Activated CD8-positive, alpha-beta memory T cell treated with anti-CD3 and anti-CD28 coated beads, Interleukin-2, amount 50 U/mL, for 1 hour (primary cell): ENCODE measurements around the gene AVPR2.

Source experiments
- DNase-seq: peaks from one replicate; pipeline ENCODE4 v3.0.0-alpha.2; 2020; ENCODE audit errors: extremely low read depth

The AVPR2 gene

DNA sequence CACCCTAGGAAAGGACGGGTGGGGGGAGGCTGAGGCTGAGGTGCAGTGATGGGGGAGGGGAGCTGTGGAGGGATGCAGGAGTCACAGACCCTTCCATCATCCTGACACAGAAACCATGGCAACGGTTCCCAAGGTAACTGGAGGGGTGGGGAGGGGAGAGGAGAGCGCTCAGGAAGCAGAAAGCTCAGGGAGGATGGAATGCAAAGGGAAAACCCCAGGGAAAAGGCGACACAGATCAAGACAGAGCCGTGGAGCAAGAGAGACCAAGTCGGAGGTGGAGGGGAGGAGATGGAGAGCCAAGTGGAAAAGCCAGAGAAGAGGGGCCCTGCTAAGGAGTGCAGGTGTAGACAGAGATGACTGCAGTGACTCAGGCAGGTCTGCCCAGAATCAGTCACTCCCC lies 33.0 kb upstream of the AVPR2 start:
- DNase-seq = no peak

DNA sequence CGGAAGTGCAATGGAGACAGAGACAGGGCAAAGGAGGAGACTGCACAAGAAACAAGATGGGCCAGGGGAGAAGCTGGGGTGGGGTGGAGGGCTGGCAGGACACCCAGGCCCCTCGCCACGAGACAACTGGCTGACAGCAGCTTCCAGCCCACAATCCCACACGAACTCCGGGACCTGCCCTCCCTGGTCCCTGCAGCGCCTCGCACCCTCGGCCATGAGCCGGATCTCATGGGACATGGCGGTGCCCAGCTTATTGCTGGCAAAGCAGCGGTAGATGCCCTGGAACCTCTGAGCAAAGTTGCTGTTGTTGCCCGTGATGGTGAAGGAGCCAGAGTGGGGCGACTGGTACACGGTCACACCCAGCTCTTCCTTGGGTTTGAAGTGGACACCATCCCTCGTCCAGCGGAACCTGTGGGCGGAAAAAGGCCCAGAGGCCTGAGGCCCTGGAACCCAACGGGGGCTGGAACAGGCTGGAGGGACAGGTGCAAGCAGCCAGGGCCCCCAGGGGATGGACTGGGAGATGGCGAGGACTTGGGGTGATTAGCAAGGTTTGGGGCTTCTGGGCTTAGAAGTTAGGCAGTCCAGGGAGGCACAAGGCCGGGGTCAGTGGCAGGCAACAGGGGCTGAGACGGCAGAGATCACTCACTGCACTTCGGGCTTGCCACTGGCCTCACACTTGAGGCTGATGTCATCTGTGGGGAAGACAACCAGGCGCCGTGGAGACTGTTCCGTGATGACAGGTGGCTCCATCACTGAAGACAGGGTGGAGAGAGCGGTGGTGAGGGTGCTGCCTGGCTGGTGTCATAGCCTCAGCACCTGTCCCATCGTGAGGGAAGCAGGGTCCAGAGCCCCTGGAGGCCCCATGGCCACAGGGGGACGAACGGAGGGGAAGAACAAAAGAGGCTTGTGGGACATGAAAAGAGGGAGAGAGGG lies 32.3 kb upstream of the AVPR2 start:
- DNase-seq = no peak

DNA sequence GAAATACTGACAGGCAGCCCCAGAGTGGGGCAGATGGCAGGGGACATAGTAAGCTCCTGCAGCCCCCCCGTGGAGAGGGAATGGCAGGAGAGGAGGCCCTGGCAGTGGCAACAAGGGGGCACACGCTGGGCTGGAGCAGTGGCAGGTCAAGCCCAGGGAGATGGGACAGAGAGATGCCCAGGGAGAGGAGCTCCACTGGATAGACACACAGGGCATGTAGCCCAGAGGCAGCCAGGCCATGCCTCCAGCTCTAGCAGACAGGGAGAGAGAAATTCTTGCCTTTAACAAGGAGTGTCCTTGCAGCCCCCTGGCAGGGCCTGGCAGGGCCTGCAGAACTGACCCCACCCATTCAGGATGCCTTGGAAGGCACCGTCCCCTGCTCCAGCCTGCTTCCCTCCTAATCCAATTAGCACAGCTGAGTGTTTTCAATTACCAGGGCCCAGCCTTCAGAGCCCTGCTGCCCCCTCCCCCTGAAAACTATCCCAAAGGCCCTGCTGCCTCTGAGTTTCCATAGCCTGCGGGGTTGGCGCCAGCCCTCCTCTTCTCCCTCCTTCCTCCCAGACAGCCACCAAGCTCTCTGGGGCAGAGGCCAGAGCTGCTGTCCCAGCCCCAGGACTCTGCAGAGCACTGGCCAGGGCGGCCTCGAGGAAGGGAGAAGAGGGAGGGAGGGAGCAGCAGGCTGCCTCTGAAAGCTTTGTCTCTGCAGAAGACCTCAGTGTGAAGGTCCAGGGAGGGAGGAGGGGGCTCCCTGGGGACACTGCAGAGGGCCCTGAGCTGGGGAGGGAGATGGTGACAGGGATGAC lies 31.0 kb upstream of the AVPR2 start:
- no peak for DNase-seq

DNA sequence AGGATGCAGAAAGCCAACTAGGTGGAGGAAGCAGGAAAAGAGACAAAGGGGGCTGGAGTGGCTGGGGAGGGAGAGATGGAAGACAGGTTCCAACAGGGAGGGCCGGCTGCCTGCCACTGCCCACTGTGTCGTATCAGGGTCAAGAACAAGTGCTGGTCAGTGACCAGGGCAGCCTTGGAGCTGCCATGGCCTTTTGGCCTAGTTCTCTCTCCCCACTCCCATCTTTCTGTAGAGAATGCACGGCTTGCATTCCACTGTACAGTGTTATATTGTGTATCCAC lies 30.4 kb upstream of the AVPR2 start:
- no peak for DNase-seq

DNA sequence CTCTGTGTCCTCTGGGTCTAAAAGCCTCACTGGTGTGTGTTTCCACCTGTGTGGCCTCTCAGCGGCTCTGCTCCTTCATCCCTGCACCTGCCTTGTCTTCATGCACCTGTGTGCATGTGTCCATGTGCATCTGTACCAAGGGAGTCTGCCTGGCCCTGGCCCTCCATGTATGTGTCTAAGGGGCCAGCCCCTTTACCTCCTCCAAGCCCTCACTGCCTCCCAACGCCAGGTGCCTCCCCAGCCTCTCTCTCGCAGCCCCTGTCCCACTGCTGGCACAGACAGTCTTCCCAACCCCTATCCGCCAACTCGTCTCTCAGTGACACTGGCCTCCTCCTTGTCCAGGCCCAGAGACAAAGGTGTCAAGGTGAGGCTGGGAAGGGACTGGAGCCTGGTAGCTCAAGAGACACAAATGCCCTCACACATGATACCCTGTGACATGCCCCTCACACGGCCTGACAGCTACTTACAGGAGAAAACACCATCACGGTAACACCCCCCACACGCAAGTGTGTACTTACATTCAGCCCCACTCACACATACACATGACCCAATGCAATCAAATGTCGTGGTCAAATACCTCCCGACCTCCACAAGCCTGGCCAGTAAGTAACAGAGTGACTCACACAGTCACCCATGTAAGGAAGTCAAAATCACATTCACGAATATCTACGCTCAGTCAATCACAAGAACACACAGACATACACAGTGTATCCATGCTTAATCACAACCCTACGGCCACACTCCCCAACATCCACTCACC lies 29.9 kb upstream of the AVPR2 start:
- DNase-seq = no peak

DNA sequence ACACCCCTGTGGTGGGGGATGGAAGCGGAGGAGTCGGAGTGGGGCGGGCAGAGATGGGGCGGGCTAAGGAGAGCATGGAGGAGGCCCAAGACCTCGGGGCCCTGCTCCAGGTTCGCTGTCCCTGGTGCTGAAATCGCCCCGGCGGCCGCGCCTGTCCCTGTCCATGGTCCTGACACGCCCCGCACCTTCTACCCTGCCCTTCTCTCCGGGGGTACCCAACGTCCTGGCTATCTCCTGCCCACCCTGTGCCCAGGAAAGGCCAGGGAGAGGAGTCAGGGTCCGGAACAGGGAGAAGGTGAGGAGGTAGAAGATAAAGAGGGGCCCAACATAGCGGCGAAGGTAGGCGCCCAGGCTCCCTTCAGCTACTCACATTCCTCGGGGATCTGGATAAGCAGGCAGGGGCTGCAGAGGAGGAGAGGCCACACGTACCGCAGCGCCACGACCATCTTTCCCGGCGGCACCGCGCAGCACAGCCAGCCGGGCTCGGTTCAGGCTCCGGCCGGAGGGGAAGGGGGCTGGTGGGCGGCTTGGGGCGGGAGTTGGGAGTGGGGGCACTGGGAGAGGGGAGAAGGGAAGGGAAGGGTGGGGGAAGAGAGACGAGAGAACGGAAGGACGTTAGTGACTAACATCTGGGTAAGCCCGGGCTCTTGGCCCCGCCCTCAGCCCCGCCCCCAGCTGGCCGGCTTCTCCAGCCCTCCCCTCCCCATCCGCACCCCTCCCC lies 28.9 kb upstream of the AVPR2 start:
- no peak for DNase-seq

DNA sequence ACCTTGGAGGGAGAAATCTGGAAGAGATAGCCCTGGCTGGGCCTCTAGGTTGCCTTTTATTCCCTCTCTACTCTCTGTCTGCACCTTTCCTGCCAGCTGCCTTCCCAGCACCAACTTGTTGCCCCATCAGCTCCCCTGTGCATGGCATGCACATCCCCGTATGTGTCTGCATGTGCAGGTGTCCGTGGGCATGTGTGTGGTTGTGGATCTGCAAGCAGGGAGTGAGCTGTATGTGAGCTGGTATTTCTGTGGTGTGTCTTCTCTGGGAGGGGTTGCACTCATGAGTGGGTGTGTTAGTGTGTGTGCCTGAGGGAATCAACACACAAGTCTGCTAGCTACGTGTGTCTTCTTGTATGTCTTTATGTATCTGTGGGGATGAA lies 28.4 kb upstream of the AVPR2 start:
- DNase-seq = no peak

DNA sequence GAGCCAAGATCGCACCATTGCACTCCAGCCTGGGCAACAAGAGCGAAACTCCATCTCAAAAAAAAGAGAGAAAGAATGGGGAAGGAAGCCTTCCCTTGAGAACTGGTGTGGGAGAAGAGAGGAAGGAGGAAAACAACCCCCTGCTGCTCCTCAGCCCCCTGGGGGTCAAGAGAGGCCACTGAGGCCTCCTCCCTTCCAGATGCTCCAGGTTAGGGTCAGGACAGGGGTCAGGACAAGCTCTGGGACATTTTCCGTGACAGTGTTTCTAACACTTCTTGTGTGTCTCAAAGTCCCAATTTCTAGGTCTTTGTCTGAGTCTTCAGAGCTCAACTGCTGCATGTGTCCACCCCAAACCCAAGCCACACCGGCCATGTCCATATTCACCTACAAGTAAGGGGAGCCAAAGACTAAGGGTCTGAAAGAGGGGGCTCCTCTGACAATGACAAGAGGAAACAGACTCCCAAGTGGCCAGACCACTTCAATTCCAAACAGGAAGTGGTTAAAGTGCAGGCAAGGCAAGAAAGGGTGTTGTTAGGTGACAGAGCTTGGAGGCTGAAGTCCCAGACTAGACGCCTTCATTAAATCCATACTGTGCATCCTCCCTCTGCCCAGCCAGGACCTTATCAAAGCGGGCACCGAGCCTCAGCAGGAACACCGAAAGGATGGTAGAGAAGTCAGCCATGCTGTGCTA lies 26.8 kb upstream of the AVPR2 start:
- DNase-seq = no peak

DNA sequence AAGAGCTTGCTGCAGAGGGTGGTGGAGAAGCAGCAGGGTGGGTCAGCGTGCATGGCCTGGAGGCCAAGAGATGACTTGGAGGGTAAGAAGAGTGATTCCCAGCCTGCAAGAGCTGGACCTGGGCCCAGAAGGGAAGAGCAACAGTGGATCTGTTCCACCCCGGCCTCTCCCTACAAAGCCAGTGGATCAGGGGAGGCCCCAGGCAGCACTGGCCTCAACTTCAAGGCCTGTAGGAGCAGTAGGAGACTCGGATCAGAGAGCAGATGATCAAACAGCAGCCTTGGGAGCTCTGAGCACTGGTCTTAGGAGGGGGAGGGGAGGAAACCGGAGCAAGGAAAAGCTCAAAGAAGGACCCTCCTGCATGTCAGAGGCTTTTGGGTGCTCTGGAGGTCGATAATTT lies 26.1 kb upstream of the AVPR2 start:
- DNase-seq = no peak

DNA sequence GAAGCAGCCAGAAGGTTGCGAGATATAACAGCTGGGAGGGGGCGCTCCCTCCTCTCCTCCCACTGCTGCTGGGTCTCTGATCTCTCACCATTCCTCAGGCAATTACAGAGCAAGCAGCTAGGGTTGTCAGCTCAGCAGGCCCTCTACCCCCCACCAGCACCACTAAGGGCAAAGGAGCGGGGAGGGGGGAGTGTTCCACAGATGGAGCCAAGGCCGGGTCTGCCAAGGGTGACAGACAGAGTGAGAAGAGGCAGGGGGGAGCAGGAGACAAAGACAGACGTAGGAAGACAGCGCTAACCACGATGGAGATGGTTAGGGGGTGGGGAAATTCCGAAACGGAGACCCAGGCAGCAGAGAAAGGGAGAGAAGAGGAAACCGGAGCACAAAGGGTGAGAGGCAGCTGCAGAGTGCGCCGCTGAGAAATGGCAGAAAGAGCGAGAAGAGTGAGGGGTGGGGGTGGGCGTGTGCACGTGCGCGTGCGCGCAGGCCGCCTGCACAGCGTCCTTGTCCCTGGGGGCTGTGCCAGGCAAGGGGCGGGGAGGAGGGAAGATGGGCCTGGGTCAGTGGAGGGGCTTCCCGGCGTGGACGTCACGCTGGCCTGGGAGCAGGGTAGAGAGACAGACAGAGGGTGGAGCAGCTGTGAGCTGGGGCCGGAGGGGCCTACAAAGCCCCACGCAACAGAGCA lies 25.4 kb upstream of the AVPR2 start:
- DNase-seq = no peak

DNA sequence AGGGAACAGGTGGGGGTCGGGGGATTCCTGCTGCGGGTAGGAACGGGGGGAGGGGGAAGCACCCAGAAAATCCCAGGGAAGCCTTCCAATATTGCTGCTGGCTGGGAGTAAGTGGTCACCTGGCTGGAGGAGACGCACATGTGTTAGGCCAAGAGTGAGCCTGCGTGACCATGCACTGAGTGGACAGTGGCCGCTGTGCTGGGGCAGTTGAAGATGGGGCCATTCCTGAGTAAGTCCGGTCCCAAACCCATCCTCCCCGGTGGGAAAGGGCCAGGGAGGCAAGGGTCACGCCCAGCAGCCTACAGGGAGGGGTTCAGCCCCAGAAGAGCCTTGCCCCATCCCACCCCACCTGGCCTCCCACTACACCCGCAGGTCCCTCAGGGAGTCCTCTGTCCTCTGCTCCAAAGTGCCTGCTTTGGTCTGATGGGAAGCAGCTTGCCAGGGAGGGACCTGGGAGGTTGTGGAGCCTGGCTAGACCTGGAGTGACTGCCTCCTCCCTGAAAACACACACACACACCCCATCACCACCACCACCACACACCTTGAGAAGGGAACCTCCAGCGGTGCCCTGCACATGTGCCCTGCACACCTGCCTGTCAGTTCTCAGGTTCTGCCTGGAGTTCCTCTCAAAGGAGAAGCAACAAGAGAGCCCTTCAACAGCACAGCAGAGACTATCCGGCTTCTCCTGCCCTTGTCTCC lies 24.6 kb upstream of the AVPR2 start:
- DNase-seq = no peak

DNA sequence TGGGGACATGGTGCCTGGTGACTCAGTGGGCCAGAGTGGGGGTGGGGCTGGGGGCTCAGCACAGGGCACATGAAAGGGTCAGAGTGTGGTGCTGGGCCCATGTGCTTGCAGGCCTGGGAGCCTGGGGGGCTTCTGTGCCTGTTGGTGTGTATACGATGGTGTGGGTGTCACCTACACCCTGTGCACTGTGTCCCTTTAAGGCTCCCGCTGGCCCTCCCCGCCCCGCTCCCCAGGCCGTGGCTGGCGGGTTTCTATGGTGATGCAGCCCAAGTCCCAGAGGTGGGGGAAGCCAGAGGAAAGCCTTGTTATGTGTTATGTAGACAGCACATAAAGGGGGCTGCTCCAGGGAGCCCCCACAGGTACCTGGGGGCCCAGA lies 24.0 kb upstream of the AVPR2 start:
- DNase-seq = no peak

DNA sequence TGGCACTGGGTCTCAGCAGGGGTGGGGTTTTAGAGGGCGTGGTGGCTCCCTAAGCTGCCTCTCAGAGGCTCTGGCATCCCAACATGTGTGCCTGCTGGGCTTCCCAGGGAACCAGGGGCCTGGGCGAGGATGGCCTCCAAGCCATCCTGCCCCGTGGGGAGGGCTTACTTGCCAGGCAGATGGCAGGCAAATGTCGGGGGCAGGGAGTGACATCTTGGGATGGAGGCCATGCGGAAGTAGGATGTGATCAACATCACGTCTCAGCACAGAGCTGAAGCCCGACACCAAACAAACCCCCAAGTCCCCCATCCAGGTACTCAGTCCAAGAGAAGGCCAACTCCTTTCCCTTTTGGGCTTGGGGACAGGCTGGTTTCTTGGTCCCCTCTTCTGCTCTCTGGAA lies 23.2 kb upstream of the AVPR2 start:
- no peak for DNase-seq

DNA sequence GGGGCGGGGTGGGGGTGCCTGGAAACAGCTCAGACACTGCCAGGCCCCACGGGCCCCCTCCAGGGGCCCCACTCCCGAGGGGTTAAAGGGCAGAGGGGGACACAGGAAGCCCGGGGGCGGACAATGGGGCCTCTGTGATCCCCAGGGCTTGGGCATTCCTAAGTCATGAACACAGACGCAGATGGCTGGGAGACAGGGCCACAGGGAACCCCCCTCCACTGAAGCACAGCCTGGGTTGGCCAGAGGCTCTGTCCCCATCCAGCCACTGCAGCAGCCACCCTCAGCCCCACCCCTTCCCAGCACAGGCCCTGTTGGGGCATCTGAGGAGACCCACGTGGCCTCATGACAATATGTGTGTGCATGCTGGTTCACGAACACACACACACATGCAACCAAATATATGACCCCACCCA lies 22.4 kb upstream of the AVPR2 start:
- no peak for DNase-seq

DNA sequence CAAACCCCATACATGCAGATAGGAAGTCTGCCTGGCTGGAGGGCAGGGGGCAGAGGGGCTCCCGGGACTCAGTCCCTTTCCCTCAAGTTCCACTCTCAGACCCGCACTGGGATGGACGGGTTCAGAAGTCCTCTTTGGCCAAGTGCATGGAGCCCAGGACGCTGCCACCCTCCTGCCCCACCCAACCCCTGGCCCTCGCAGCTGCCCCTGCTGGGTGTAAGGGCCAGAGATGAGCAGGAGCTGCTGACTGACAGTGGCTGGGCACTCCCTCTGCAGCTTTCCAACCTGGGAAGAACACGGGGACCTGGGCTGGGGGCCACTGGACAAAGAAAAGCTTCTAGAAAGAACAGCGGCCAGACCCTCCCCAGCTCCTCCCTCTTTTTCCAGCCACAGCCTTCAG lies 21.9 kb upstream of the AVPR2 start:
- DNase-seq = no peak

DNA sequence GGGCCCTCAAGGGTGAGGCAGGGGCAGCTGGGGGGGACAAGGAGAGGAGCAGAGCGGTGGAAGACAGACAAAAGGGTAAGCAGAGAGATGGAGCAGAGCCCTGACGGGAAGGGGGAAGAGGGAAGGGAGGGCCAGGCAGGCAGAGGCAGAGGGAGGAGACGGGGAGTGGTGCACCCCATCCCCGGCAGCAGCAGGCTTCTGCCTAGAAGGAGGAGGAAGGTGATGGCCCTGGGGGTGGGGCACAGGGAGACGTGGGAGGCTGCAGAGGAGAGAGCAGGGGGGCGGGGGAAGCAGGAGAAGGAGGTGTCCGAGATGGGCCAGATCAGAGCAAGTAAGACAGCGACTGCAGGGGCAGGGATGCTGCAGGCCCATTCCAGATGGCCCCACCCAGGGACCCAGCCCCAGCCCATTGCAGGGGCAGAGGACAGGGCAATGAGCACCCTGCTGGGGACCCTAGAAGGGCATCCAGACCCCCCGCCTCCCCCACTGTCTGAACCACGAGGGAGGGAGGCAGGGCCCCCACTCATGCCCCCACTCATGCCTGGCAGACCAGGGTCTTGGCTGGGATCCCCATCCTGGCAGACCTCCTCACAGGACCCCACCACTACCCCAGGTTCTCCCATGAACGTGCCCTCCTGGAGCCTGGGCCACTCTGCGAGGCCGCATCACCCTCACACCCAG lies 21.2 kb upstream of the AVPR2 start:
- no peak for DNase-seq

DNA sequence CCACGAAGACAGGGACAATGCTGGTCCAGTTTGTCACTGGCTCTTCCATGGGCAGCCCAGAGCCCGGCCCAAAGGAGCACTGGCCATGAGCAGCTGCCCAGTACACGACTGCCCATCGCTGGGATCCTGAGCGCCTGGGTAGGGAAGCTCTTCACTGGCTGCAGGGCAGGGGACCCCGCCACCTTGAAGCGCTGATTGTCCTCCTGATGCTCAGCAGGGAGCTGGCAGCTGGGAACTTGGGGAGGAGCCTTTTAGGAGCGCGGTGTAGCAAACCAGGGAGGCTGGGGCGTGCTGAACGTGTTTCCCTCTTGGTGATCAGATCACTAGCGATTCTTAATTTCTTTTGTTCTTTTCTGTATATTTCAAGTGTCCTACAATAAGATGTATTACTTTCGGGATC lies 20.3 kb upstream of the AVPR2 start:
- no peak for DNase-seq

DNA sequence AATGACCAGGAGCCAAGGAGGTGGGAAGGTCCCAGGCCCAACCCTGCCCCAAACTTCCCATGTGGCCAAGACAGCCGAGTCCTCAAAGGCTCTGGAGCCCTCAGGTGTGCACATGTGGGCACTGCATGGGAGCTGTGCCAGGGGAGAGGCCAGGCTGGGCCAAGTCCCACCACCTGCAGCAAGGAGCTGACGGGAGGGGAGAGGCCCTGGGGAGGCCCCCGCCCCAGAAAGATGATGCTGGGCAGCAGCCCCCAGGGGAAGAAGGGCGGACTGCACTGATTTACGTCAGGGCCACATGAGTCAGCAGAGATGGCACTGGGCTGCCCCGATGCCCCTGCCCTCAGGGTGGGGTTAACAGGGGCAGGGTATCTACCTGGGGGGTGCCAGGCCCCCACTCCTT lies 19.9 kb upstream of the AVPR2 start:
- no peak for DNase-seq

DNA sequence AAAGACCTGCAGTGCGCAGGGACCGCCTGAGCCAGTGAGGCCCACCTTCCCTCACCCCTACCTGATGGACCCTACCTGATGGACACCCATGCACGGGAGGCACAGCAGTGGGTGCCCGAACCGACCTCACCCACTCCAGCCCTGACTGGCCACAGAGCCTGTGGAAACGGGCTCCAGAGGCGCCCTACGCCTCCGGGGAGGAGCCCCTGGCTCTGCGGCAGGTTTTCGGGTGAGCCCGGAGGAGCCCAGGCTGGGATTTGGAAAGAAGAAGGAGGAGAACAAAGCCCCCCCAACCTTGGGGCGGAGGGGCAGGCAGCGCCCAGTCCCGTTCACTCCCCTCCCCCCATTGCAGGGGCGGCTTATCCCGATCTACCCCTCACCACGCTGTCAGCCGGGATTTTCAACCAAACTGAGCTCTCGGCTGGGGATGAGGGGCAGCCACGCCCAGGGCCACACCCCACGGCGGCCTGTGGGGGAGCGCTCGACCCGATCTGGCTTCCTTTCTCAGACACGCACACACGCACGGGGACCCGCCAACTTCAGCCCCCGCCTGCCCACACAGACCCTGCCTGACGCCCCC lies 19.2 kb upstream of the AVPR2 start:
- no peak for DNase-seq
